ENCODE results near the gene R3HCC1L.

The R3HCC1L gene

DNA sequence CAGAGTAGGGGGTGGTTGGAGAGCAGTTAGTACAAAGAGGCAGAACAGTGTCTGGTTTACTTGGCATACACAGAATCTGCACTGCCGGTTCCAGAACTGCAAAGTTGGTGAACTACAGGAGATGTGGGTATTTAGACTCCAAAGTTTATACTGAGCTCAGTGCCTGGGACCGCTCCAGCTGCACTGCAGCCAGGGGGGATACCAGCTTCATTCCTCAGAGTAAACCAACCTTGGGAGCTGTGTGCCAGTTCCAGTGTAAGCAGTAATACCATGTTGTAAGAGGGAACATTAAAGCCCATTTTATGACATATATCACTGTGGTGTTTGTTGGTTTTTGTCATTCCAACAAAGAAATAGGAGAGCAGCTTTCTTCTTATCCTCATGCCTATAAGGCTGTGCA lies 110.1 kb downstream of the R3HCC1L start:
- no peak for FAIRE-seq
- TF ChIP-seq POLR2A (IDR thresholded peaks at IDR 0.05; ENCODE audit: low read depth, low read length) = no peak
- DNase-seq (ENCODE audit: insufficient read length, low spot score) = no peak

DNA sequence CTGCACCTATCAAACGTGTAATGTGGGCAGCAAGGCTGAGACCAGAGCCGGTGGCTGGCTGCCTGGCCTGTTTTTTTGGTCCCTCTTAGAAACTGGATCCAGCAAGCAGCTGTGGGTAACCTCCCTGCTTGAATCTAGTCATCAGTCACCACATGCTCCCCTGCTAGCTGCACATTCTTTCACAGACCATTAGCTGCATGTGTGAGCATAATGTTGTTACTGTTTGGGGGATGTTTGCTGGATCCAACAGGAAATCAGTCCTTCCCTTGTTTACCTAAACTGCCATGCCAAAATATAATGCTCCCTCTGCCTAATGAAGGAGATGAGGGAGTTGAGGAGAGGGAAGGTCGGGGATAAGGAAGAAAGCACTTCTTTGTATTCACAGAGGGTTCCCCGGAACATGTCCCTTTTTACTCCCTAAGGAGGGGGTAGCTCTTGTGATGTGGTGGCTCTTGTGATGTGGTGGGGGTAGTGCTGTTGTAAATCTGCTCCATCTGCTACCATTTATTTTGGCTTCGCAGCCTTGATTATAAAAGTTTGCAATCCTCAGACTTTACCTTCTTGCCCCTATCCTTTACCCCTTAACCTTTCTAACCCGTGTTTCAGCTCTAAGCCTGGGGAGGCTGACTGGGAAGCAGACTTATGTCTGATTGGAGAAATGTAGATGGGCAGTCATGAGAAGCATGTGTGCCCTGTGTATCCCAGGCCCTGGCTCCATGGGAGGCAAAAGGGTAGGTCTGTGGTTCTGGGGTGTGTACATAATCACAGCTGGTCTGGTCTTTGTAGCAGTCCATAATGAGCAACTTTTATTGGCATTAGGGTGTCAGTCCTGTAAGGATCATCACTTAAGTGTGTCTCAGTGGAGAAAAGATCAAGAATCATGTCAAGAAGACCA lies 112.7 kb downstream of the R3HCC1L start:
- FAIRE-seq = no peak

DNA sequence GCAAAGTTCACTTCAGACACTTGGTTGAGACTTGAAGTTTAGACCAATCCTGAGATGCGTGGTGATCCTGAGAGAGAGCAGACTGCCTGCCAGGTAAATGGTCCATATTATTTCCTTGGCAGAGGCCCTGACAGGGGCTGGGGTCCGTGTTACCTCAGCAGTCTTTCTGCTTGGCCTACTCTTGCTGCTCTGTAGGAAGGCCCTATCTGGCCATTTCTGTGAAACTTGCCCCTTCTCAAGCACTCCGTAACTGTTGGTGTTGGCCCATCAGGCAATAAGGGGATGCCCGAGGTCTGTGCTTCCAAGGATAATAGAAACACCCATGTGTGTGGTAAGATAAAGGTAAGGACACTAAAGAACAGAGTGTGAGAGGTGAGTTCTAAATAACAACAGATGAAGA lies 113.6 kb downstream of the R3HCC1L start:
- DNase-seq (ENCODE audit: insufficient read length, low spot score) (no peak), FAIRE-seq (no peak)
- no peak for TF ChIP-seq POLR2A (IDR thresholded peaks at IDR 0.05; ENCODE audit: low read depth, low read length)

More for the DNA sequence above, 112.7 kb downstream of the R3HCC1L start:
- no peak for DNase-seq (ENCODE audit: insufficient read length, low spot score)
- TF ChIP-seq POLR2A (IDR thresholded peaks at IDR 0.05; ENCODE audit: low read depth, low read length) = no peak

DNA sequence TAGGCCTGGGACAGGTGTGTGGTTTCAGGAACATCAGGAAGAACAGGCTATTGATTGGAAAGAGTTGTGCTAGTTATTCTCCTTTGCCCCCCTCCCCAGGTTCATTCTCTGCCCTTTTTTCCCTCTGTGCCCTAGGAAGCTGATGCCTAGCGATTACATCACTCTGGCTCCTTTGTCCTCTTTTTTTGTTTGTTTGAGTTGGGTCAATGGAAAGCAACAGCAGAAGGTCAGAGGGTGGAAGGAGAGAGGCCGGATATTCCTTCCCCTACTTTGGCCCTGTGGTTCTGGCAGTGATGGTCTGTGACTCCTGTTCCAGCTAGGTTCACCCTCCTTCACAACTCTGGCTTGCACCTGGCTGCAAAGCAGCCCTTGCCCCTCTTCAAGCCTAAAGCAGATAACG lies 114.7 kb downstream of the R3HCC1L start:
- FAIRE-seq (no peak), DNase-seq (ENCODE audit: insufficient read length, low spot score) (no peak)
- no peak for TF ChIP-seq POLR2A (IDR thresholded peaks at IDR 0.05; ENCODE audit: low read depth, low read length)

DNA sequence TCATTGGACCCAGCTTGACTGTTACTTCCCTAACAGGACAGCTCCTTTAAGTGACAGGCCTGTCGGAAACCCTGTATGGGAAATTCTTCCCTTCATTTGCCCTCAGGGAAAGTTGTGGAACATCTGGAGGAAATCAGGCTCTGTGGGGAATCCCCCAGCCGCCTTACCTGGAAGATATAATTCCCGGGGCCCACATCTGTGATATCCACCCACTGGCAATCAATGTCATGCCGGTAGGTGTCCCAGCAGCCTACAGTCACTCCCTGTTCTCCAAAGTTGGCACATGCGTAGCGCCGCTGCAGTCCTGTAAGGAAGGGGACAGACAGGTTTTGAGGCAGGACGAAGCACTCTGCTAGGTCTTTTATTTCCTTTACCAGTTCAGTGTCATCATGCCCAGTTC lies 116.9 kb downstream of the R3HCC1L start:
- FAIRE-seq = no peak
- no peak for DNase-seq (ENCODE audit: insufficient read length, low spot score)
- no peak for TF ChIP-seq POLR2A (IDR thresholded peaks at IDR 0.05; ENCODE audit: low read depth, low read length)

DNA sequence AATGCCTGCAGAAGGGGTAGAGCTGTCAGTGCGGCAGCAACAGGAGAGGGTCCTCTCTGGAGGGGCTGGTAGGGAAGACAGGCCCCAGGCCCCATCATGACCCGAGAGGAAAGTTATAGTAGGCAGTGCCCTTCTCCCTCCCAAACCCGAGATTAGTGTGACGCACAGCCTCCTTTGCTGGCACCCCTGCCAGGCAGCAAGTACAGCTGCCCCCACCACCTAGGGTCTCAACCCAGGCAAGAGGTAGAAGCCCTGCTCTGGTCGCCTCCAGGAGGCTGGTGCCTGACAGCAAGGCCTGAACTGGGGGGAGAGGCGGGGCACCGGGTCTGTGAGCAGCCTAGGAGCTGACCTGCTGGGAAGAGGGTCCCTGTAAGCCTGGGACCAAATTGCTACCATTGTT lies 118.0 kb downstream of the R3HCC1L start:
- DNase-seq (ENCODE audit: insufficient read length, low spot score) (no peak), FAIRE-seq (no peak)
- TF ChIP-seq POLR2A (IDR thresholded peaks at IDR 0.05; ENCODE audit: low read depth, low read length) = no peak

DNA sequence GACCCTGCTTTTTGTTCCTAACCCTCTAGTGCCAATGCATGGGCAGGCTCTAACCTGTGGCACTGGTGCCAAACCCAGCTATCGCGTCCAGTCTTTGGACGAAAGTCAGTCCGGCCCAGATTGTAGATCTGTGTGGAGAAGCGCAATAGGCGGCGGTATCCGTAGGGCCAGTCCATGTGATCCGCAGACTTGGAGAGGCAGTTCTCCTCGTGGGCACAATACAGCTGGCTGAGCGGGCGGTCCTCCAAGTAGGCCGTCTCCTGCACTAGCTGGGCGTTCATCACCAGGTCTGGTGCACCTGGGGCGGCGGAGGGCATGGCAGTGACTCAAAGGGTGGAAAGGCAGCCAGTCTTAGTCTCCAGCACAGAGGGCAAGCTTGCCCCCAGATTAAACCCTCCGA lies 119.0 kb downstream of the R3HCC1L start:
- DNase-seq (ENCODE audit: insufficient read length, low spot score) (no peak), FAIRE-seq (no peak)
- TF ChIP-seq POLR2A (IDR thresholded peaks at IDR 0.05; ENCODE audit: low read depth, low read length) = no peak

DNA sequence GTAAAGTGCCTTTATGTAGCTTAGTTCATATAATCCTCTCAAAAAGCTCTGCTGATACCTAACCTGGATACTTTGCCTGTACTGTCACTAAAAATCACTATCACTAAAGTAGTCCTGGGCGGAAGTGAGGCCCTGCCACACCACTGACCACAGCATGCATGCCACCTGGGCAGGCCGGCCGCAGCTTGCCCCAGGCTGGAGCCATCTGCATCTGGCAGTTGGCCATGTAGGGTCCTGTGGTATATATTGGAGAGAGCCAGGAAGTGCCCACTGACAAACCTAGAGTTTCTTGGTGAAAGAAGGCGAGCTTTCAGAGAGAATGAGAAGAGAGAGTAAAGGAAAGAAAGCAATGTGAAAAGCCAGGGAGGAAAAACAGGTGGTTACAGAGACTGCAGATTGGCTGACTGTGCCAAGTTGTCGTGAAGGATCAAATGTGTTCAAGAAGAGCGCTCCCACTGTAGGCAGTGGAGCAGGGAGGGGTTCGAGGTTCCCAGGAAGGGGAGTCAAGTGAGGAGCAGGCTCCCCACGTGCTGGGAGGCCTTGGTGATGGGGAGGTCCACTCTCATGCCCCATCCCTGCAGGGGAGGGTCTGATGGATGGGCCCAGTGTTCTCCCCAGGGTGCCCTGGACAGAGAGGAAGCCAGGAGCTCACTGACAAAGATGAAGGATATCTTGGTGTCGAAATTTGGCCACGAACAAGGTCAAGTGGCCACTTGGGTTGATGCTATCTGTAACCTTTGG lies 119.9 kb downstream of the R3HCC1L start:
- no peak for TF ChIP-seq POLR2A (IDR thresholded peaks at IDR 0.05; ENCODE audit: low read depth, low read length)
- FAIRE-seq = no peak
- DNase-seq (ENCODE audit: insufficient read length, low spot score) = no peak

DNA sequence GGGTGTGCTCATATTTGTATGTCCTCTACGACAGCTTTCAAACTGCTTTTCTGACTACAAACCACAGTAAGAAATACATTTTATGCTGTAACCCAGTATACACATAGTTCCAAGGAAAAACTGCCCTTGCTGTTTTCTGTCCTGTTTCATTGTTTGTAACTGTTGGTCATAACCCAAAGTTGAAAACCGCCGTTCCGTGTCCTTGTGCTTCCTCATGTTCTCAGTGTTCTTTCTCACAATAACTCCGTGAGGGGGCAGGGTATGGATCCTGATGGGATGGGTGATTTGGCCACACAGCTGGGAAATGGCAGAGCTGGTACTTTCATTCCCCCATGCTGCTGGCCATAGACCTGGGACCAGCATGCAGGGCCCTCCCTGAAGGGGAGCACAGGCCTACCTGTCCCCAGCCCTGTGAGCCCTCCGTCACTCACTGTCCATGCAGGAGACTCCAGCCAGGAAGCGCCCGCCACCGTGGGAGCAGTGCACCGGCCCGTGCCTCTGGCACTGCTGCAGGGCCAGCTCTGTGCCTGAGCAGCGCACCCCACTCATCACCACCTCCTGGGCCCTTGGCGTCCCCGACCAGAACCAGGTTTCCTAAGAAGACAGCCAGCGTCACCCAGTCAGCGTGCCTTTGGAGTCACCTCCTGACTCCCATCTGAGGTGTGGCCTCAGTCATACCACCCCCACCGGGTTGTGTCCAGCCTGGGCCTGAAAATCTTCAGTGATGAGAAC lies 120.9 kb downstream of the R3HCC1L start:
- DNase-seq (ENCODE audit: insufficient read length, low spot score) (no peak), FAIRE-seq (no peak)
- no peak for TF ChIP-seq POLR2A (IDR thresholded peaks at IDR 0.05; ENCODE audit: low read depth, low read length)

DNA sequence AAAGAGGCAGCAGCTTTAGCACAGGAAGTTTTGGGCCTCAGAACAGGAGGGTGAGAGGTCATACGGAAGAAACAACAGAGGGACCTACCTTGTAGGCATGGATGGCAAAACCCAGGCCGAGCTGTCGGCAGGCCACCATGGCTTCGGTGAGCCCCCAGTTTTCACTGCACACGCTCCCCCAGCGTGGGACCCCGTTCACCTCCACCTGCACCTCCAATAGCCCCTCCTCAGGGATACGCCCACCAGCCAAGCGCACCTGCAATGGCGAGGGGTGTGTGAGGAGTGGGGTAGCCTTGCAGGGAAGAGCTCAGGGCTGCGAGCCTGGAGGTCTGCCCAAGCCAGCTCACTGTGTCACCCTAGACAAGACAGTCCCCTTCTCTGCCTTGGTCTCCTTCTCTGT lies 122.2 kb downstream of the R3HCC1L start:
- no peak for TF ChIP-seq POLR2A (IDR thresholded peaks at IDR 0.05; ENCODE audit: low read depth, low read length)
- FAIRE-seq = no peak

DNA sequence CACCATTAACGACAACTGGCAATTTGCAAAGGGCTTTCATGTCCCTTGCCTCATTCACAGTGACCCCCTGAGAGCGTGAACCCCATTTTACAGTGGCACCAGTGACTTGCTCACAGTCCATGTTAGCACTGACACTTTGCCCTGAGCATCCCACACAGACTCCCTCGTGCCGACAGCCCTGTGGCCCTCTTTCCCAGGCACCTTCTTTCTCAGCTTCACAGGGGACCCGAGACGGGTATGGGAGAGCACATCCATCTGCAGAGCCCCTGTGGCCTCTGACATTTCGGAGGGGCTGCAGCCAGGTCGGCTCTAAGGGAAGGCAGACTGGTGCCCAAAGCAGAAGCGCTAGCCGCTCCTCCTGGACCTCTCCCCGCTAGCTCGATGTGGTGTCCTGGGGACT lies 122.7 kb downstream of the R3HCC1L start:
- no peak for DNase-seq (ENCODE audit: insufficient read length, low spot score)
- no peak for FAIRE-seq
- no peak for TF ChIP-seq POLR2A (IDR thresholded peaks at IDR 0.05; ENCODE audit: low read depth, low read length)

More for the DNA sequence above, 122.2 kb downstream of the R3HCC1L start:
- no peak for DNase-seq (ENCODE audit: insufficient read length, low spot score)

DNA sequence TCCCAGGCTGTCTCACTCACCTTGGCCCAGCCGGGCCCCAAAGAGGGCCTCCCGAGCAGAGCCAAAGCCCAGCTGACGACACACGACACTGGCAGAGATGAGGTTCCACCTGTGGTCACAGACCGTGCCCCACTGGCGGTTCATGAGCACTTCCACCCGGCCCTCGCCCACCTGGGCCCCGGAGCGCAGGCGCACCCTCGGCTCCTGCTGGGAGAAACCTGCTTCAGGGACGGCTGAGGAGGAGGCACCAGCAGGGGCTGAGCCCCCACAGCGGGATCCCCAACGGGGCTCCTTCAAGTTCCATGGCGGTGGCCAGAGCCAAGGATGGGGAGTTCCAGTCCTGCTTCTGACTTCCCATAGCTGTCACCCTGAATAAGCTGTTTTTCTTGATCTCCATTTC lies 123.5 kb downstream of the R3HCC1L start:
- DNase-seq (ENCODE audit: insufficient read length, low spot score) (no peak), FAIRE-seq (no peak)
- TF ChIP-seq POLR2A (IDR thresholded peaks at IDR 0.05; ENCODE audit: low read depth, low read length) = no peak

DNA sequence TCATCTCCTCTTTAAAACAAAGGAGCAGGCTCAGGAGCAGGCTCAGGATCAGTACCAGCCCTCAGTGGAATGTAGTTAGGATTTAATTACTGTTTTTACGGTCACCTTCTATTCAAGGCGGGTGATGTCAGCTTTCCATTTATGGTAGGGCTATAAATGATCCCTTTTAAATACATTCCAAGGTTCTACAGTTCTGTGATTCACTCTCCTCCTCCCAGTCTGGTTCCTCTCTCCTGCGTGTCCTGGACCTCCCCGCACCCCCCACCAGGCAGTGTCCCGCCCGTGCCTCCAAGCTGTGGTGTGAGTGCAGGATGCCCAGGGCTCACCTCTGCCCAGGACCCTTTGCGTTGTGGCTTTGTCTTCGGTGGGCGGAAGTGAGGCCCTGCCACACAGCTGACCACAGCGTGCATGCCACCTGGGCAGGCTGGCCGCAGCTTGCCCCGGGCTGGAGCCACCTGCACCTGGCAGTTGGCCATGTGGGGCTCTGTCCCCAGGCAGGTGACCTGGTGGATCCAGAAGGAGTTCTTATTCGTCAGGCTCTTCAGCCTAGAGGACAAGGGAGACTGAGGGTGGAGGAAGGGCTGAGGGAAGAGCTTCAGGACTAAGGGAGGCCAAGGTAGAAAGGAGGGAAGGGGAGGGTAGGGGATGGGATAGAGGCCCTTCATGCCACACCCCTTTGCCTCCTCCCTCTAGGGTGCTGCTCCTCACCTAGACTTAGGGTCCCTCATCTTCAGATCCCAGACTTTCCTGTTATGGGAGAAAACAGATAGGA lies 124.4 kb downstream of the R3HCC1L start:
- FAIRE-seq (no peak), DNase-seq (ENCODE audit: insufficient read length, low spot score) (no peak)

More for the DNA sequence above, 124.4 kb downstream of the R3HCC1L start:
- TF ChIP-seq POLR2A (IDR thresholded peaks at IDR 0.05; ENCODE audit: low read depth, low read length) = no peak

All from H54 (cell line).